Testis (tissue), 2 donors: ENCODE results near the gene ELMO1.

Experiments used
- POLR2A ChIP-seq: fragments of 450-650 bp; IDR thresholded peaks from one replicate; pipeline ENCODE4 v1.6.1; 2017; ENCODE audit warnings: antibody characterized with exemption, mild to moderate bottlenecking, moderate library complexity
- TF ChIP-seq, protein P1 (sequence below), 3 experiments: fragments of 450-650 bp in 2 of 3; fragments of 200-600 bp in 1 of 3; sonication (generic) in 1 of 3; IDR thresholded peaks; one replicate each; pipeline ENCODE4 v1.5.1; 2016 to 2019; ENCODE audit warnings: antibody characterized with exemption in 3 of 3, mild to moderate bottlenecking in 2 of 3, moderate library complexity in 1 of 3

- TF ChIP-seq, protein P1, sequence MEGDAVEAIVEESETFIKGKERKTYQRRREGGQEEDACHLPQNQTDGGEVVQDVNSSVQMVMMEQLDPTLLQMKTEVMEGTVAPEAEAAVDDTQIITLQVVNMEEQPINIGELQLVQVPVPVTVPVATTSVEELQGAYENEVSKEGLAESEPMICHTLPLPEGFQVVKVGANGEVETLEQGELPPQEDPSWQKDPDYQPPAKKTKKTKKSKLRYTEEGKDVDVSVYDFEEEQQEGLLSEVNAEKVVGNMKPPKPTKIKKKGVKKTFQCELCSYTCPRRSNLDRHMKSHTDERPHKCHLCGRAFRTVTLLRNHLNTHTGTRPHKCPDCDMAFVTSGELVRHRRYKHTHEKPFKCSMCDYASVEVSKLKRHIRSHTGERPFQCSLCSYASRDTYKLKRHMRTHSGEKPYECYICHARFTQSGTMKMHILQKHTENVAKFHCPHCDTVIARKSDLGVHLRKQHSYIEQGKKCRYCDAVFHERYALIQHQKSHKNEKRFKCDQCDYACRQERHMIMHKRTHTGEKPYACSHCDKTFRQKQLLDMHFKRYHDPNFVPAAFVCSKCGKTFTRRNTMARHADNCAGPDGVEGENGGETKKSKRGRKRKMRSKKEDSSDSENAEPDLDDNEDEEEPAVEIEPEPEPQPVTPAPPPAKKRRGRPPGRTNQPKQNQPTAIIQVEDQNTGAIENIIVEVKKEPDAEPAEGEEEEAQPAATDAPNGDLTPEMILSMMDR (IDR thresholded peaks at IDR 0.05) = no peak
- TF ChIP-seq POLR2A = no peak
Observed at GRCh38 chr7:36827726-36828703, 620.6 kb downstream of the ELMO1 start.
